ENCODE data around the gene TASP1. TPM values are rescaled to one million over a fixed set of nuclear protein-coding genes. Genes with fewer than 3 reads are reported as not detected.

Gene TASP1
- total RNA-seq, 4 donors from 2014 or later: 14.3 to 17.1 (median 15.6) TPM

DNA sequence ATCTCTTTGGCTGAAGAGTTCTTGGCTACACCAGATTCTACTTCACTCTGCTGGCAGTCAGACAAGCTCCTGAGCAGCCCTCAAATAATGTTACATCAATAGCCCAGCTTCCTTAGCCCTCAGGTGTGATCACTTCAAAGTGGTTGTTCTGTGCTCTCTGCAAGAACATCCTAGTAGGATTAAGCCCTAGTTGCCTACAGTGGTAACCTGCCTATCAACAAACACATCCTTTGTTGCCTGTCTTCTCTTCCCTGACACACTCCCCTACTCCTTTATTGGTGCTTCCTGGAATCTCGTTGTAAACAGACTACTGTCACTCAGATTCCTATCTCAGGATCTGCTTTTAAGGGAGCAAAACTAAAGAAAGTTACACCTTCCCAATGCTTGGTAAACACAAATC lies 45.1 kb upstream of the TASP1 start:
- Histone ChIP-seq H3K4me3 (no peak overlapping the region), H3K4me1 (peaks cover 0 to 5% (median 1%) of the 10 kb centered on the region in 4 donors), H3K36me3 (no peaks in the 10 kb centered on the region), H3K27me3 (no peaks in the 10 kb centered on the region), H3K9me3 (no peaks in the 10 kb centered on the region), H3K27ac (no peak overlapping the region)
- no peak for DNase-seq (ENCODE audit: low spot score in 2 of 2)
- 20 to 23% methylated on average over 1 of the region's 1 CpG for WGBS, 2 donors
- TF ChIP-seq, protein P1, sequence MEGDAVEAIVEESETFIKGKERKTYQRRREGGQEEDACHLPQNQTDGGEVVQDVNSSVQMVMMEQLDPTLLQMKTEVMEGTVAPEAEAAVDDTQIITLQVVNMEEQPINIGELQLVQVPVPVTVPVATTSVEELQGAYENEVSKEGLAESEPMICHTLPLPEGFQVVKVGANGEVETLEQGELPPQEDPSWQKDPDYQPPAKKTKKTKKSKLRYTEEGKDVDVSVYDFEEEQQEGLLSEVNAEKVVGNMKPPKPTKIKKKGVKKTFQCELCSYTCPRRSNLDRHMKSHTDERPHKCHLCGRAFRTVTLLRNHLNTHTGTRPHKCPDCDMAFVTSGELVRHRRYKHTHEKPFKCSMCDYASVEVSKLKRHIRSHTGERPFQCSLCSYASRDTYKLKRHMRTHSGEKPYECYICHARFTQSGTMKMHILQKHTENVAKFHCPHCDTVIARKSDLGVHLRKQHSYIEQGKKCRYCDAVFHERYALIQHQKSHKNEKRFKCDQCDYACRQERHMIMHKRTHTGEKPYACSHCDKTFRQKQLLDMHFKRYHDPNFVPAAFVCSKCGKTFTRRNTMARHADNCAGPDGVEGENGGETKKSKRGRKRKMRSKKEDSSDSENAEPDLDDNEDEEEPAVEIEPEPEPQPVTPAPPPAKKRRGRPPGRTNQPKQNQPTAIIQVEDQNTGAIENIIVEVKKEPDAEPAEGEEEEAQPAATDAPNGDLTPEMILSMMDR (IDR thresholded peaks at IDR 0.05): no peak
- no peak for TF ChIP-seq EP300 (IDR thresholded peaks at IDR 0.05)
- TF ChIP-seq POLR2A (IDR thresholded peaks at IDR 0.05): no peak

DNA sequence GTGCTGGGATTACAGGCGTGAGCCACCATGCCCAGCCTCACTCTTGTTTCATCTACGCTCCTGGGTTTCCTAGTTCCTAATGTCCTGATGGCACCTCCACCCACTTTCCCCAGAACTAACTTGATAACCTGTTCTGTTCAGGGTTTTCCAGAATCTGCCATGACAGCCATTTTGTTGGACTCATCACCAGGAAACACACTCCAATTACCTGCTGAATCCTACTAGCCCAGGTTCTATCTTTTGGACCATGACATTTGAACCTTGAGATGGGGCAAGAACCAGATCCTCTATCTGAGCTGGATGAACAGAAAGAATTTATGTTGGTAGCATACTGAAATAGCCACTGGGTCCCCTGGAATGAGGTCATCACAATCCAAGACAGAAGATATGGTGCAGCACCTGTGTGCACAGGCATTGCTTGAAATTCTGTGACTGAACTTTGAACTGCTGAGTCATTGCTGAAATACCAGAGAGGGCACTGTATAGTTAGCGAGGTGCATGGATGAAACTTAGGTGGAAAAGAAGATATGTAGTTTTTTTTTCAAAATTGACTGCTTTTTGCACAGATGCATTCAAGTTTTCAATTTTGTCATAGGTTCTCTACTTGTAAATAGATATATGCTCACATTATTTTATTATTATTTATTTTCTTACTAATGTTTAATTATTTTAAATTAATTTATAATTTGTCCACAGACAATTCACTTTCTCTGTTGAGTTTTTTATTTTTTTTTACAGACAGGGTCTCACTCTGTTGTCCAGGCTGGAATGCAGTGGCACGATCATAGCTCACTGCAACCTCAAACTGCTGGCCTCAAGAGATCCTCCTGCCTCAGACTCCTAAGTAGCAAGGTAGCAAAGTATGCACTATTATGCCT lies 42.8 kb upstream of the TASP1 start:
- Histone ChIP-seq H3K9me3 (no peaks in the 10 kb centered on the region), H3K36me3 (no peaks in the 10 kb centered on the region), H3K4me1 (no peaks in the 10 kb centered on the region), H3K27ac (no peak overlapping the region), H3K4me3 (no peak overlapping the region), H3K27me3 (no peaks in the 10 kb centered on the region)
- no peak for DNase-seq (ENCODE audit: low spot score in 2 of 2)
- TF ChIP-seq, protein P1 (IDR thresholded peaks at IDR 0.05): no peak
- TF ChIP-seq EP300 (IDR thresholded peaks at IDR 0.05): no peak
- TF ChIP-seq POLR2A (IDR thresholded peaks at IDR 0.05): no peak
- WGBS, 2 donors: 71 to 93% methylated on average over 4 of the region's 4 CpGs

DNA sequence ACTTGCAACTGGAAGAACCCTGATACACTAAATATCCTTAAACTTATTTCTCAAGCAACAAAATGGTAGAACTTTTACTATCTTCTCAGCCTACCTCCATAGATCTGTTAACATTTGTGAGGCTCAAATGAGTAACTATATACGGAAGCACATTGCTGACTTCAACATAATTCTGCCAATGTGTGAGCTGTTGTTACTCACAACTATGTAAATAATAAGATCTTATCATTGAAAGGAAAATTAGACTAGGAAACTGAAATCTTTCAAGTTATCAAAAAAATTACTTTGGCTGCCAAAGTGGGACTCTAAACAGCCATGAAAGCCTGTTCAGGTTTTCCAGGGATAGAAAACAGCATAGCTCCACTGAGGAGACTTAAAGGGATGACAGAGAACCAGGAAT lies 40.2 kb upstream of the TASP1 start:
- Histone ChIP-seq H3K27ac (no peak overlapping the region), H3K4me1 (no peaks in the 10 kb centered on the region), H3K9me3 (no peaks in the 10 kb centered on the region), H3K4me3 (no peak overlapping the region), H3K27me3 (no peaks in the 10 kb centered on the region), H3K36me3 (no peaks in the 10 kb centered on the region)
- 63 to 77% methylated on average over 1 of the region's 1 CpG for WGBS, 2 donors
- TF ChIP-seq, protein P1 (IDR thresholded peaks at IDR 0.05): no peak
- no peak for TF ChIP-seq EP300 (IDR thresholded peaks at IDR 0.05)
- no peak for TF ChIP-seq POLR2A (IDR thresholded peaks at IDR 0.05)
- no peak for DNase-seq (ENCODE audit: low spot score in 2 of 2)

DNA sequence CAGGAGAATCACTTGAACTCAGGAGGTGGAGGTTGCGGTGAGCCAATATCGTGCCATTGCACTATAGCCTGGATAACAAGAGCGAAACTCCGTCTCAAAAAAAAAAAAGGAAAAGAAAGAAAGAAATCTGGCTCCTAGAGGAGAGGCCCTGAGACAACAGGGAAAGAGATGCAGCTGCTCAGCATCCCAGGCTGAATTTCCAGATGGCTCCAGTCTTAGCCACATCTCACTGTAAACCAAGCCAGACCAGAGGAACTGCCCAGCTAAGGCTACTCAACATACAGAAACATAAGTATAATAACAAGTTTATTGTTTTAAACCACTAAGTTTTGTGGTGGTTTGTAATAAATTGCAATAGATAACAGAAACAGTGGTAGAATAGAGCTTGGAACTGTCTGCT lies 38.5 kb upstream of the TASP1 start:
- Histone ChIP-seq H3K36me3 (no peaks in the 10 kb centered on the region), H3K4me1 (peaks cover 0 to 12% (median 5%) of the 10 kb centered on the region in 4 donors), H3K4me3 (no peak overlapping the region), H3K27me3 (no peaks in the 10 kb centered on the region), H3K27ac (no peak overlapping the region), H3K9me3 (no peaks in the 10 kb centered on the region)
- no peak for DNase-seq (ENCODE audit: low spot score in 2 of 2)
- TF ChIP-seq, protein P1 (IDR thresholded peaks at IDR 0.05): no peak
- TF ChIP-seq EP300 (IDR thresholded peaks at IDR 0.05) (no peak), POLR2A (IDR thresholded peaks at IDR 0.05) (no peak)
- WGBS, 2 donors: 91 to 98% methylated on average over 4 of the region's 4 CpGs

DNA sequence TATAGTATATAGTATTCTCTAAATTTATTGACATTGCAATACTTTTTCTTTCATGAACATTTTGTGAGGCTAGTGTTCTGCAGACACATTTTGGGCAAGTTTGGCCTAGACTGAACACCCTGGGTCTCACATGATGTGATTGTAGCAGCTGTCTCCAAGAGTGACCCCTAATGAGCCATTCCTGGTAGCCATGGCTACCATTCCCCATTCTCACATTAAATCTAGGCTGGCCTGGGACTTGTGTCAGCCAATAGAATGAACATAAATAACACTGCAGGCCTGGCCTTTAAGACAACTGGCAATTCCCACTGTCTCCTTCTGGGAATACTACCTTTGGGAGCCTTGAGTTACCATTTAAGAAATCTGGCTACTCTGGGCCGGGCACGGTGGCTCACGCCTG lies 38.0 kb upstream of the TASP1 start:
- H3K9me3 ChIP-seq: no peaks in the 10 kb centered on the region
- H3K27me3 ChIP-seq: no peaks in the 10 kb centered on the region
- peaks cover 0 to 15% (median 7%) of the 10 kb centered on the region in 4 donors for H3K4me1 ChIP-seq
- DNase-seq (ENCODE audit: low spot score in 2 of 2): no peak
- H3K36me3 ChIP-seq: no peaks in the 10 kb centered on the region
- 94 to 96% methylated on average over 3 of the region's 3 CpGs for WGBS, 2 donors
- no peak for TF ChIP-seq POLR2A (IDR thresholded peaks at IDR 0.05)
- TF ChIP-seq, protein P1 (IDR thresholded peaks at IDR 0.05): no peak
- no peak for TF ChIP-seq EP300 (IDR thresholded peaks at IDR 0.05)
- no peak overlapping the region for H3K27ac ChIP-seq
- no peak overlapping the region for H3K4me3 ChIP-seq

Data from tibial nerve (tissue), 4 donors.